Activated naive CD8-positive, alpha-beta T cell treated with anti-CD3 and anti-CD28 coated beads, Interleukin-2, amount 10 ng/mL, durations not matched to agents 7 days and 5 days (primary cell): ENCODE data around the gene ADAM22. TPM values are rescaled to one million over a fixed set of nuclear protein-coding genes. Genes with fewer than 3 reads are reported as not detected.
"Not testable (repeated sequence)": the region's sequence is repeated elsewhere in the genome, so short reads cannot be mapped to it uniquely, and the experiment has no call there.

ENCODE experiments used
- ATAC-seq: fragments of 150-1000 bp; cut with Tn5 transposase; one replicate; pipeline ENCODE4 v1.10.0; 2021; ENCODE audit warnings: low read depth, moderate library complexity
- POLR2A ChIA-PET: fragments of 350-600 bp; sonication (Branson Sonifier 250); formaldehyde crosslinking; loops from one replicate; lab custom pipeline; 2021; ENCODE audit warnings: antibody characterized with exemption; lab: Charles Lee
- DNase-seq: peaks from one replicate; pipeline ENCODE4 v3.0.0; 2021
- H3K27ac Mint-ChIP-seq: one replicate; pipeline ENCODE4 v1.8.0; 2022; ENCODE audit warnings: mild to moderate bottlenecking, mixed read lengths
- H3K27me3 Mint-ChIP-seq: one replicate; pipeline ENCODE4 v1.8.0; 2022; ENCODE audit warnings: mild to moderate bottlenecking, moderate library complexity, mixed read lengths
- H3K36me3 Mint-ChIP-seq: one replicate; pipeline ENCODE4 v1.8.0; 2021; ENCODE audit warnings: mild to moderate bottlenecking, mixed read lengths
- H3K4me1 Mint-ChIP-seq: one replicate; pipeline ENCODE4 v1.8.0; 2021; ENCODE audit warnings: mixed read lengths
- H3K4me3 Mint-ChIP-seq: one replicate; pipeline ENCODE4 v1.8.0; 2022; ENCODE audit warnings: mild to moderate bottlenecking, moderate library complexity, mixed read lengths
- H3K9me3 Mint-ChIP-seq: one replicate; pipeline ENCODE4 v1.8.0; 2021; ENCODE audit warnings: mixed read lengths
- total RNA-seq, 2 experiments: library from RNA; stranded (reverse); gene quantifications; one replicate each; pipeline ENCODE4 v1.2.3, GENCODE V29; 2021

ADAM22 gene
- total RNA-seq, 2 experiments from 2014 or later: 4.6 TPM

GRCh38 chr7:87926581-87927461 is 7.2 kb upstream of the ADAM22 start:
- H3K9me3 Mint-ChIP-seq: no peaks in the 10 kb centered on the region
- ATAC-seq: no peak
- no peak for DNase-seq
- POLR2A ChIA-PET: interaction anchor here (0.7 kb wide), 1 partner anchor 8 kb away, joined by 3 read pairs; no protein-coding TSS in a partner anchor
- H3K4me1 Mint-ChIP-seq: no peaks in the 10 kb centered on the region
- H3K27me3 Mint-ChIP-seq: peaks cover 32% of the 10 kb centered on the region
- no peak overlapping the region for H3K4me3 Mint-ChIP-seq
- no peak overlapping the region for H3K27ac Mint-ChIP-seq
- no peaks in the 10 kb centered on the region for H3K36me3 Mint-ChIP-seq

GRCh38 chr7:87933605-87933952 is 472 bp upstream of the ADAM22 start:
- ATAC-seq (no peak), DNase-seq (no peak)
- Mint-ChIP-seq H3K9me3 (no peaks in the 10 kb centered on the region), H3K27me3 (peaks cover 33% of the 10 kb centered on the region), H3K36me3 (peaks cover 2% of the 10 kb centered on the region), H3K27ac (peak overlapping the region; percentile 77), H3K4me1 (peaks cover 12% of the 10 kb centered on the region), H3K4me3 (peak overlapping the region; percentile 90)
- POLR2A ChIA-PET: interaction anchor here (0.6 to 1.5 kb wide), 7 partner anchors 8 to 781 kb away, joined by 3 to 12 read pairs (median 3); partner anchors contain the start of genes DBF4, DMTF1 and SLC25A40

- Mint-ChIP-seq H3K27ac (no peak overlapping the region), H3K36me3 (peaks cover 2% of the 10 kb centered on the region), H3K4me1 (peaks cover 12% of the 10 kb centered on the region), H3K27me3 (peaks cover 22% of the 10 kb centered on the region), H3K4me3 (peak overlapping the region; percentile 90), H3K9me3 (no peaks in the 10 kb centered on the region)
- DNase-seq: peak; percentile 45
- ATAC-seq: peak; percentile 0
- POLR2A ChIA-PET: interaction anchor here (1.0 to 1.5 kb wide), 4 partner anchors 8 to 783 kb away, joined by 3 to 12 read pairs (median 4); partner anchors contain the start of genes DBF4, DMTF1 and SLC25A40
Observed at GRCh38 chr7:87934699-87935383, 790 bp downstream of the ADAM22 start.

- Mint-ChIP-seq H3K4me1 (peaks cover 12% of the 10 kb centered on the region), H3K27me3 (peaks cover 17% of the 10 kb centered on the region), H3K27ac (no peak overlapping the region), H3K36me3 (peaks cover 2% of the 10 kb centered on the region), H3K4me3 (peak overlapping the region; percentile 90), H3K9me3 (no peaks in the 10 kb centered on the region)
- DNase-seq (no peak), ATAC-seq (no peak)
- POLR2A ChIA-PET: interaction anchor here (1.0 kb wide), 1 partner anchor 8 kb away, joined by 3 read pairs; no protein-coding TSS in a partner anchor
Observed at GRCh38 chr7:87935384-87935706, 1.3 kb downstream of the ADAM22 start.

GRCh38 chr7:87941138-87941537 is 7.1 kb downstream of the ADAM22 start:
- DNase-seq (no peak), ATAC-seq (no peak)
- peaks cover 1% of the 10 kb centered on the region for H3K4me1 Mint-ChIP-seq
- no peak overlapping the region for H3K4me3 Mint-ChIP-seq
- peaks cover 2% of the 10 kb centered on the region for H3K36me3 Mint-ChIP-seq
- POLR2A ChIA-PET: no interaction called here
- no peaks in the 10 kb centered on the region for H3K27me3 Mint-ChIP-seq
- H3K9me3 Mint-ChIP-seq: no peaks in the 10 kb centered on the region
- no peak overlapping the region for H3K27ac Mint-ChIP-seq

- no peaks in the 10 kb centered on the region for H3K27me3 Mint-ChIP-seq
- H3K4me1 Mint-ChIP-seq: no peaks in the 10 kb centered on the region
- no peak for ATAC-seq
- H3K36me3 Mint-ChIP-seq: peaks cover 1% of the 10 kb centered on the region
- no peak for DNase-seq
- POLR2A ChIA-PET: interaction anchor here (0.7 kb wide), 1 partner anchor 105 kb away, joined by 4 read pairs; no protein-coding TSS in a partner anchor
- no peak overlapping the region for H3K27ac Mint-ChIP-seq
- H3K4me3 Mint-ChIP-seq: no peak overlapping the region
- no peaks in the 10 kb centered on the region for H3K9me3 Mint-ChIP-seq
Observed at GRCh38 chr7:87944547-87944946, 10.5 kb downstream of the ADAM22 start.

- H3K27me3 Mint-ChIP-seq, H3K4me3 Mint-ChIP-seq, H3K27ac Mint-ChIP-seq, H3K36me3 Mint-ChIP-seq, ATAC-seq, H3K9me3 Mint-ChIP-seq, DNase-seq, H3K4me1 Mint-ChIP-seq, POLR2A ChIA-PET: not testable (repeated sequence)
Observed at GRCh38 chr7:87945926-87946325, 11.9 kb downstream of the ADAM22 start.

- Mint-ChIP-seq H3K4me3 (no peak overlapping the region), H3K27ac (no peak overlapping the region), H3K36me3 (peaks cover 3% of the 10 kb centered on the region), H3K9me3 (peaks cover under 1% of the 10 kb centered on the region), H3K27me3 (no peaks in the 10 kb centered on the region), H3K4me1 (no peaks in the 10 kb centered on the region)
- DNase-seq (no peak), ATAC-seq (no peak)
- POLR2A ChIA-PET: no interaction called here
Observed at GRCh38 chr7:87948371-87948770, 14.3 kb downstream of the ADAM22 start.

- ATAC-seq: no peak
- H3K27ac Mint-ChIP-seq: no peak overlapping the region
- no peaks in the 10 kb centered on the region for H3K27me3 Mint-ChIP-seq
- no peaks in the 10 kb centered on the region for H3K4me1 Mint-ChIP-seq
- DNase-seq: no peak
- no peaks in the 10 kb centered on the region for H3K36me3 Mint-ChIP-seq
- H3K9me3 Mint-ChIP-seq: peaks cover 1% of the 10 kb centered on the region
- no peak overlapping the region for H3K4me3 Mint-ChIP-seq
- POLR2A ChIA-PET: interaction anchor here (1.3 kb wide), 1 partner anchor 9 kb away, joined by 3 read pairs; no protein-coding TSS in a partner anchor
Observed at GRCh38 chr7:87959336-87959735, 25.3 kb downstream of the ADAM22 start.

GRCh38 chr7:87960239-87960638 is 26.2 kb downstream of the ADAM22 start:
- no peak for DNase-seq
- no peaks in the 10 kb centered on the region for H3K27me3 Mint-ChIP-seq

GRCh38 chr7:87961754-87962153 is 27.7 kb downstream of the ADAM22 start:
- H3K9me3 Mint-ChIP-seq: peaks cover 6% of the 10 kb centered on the region
- H3K4me1 Mint-ChIP-seq: no peaks in the 10 kb centered on the region
- H3K4me3 Mint-ChIP-seq: no peak overlapping the region
- no peaks in the 10 kb centered on the region for H3K27me3 Mint-ChIP-seq
- no peak for DNase-seq
- H3K36me3 Mint-ChIP-seq: peaks cover 3% of the 10 kb centered on the region
- no peak overlapping the region for H3K27ac Mint-ChIP-seq
- POLR2A ChIA-PET: no interaction called here
- ATAC-seq: no peak

More at GRCh38 chr7:87960239-87960638, 26.2 kb downstream of the ADAM22 start:
- H3K27ac Mint-ChIP-seq: no peak overlapping the region
- H3K4me3 Mint-ChIP-seq: no peak overlapping the region
- no peaks in the 10 kb centered on the region for H3K36me3 Mint-ChIP-seq
- ATAC-seq: no peak
- POLR2A ChIA-PET: no interaction called here
- no peaks in the 10 kb centered on the region for H3K4me1 Mint-ChIP-seq
- peaks cover 1% of the 10 kb centered on the region for H3K9me3 Mint-ChIP-seq

GRCh38 chr7:87966271-87966670 is 32.2 kb downstream of the ADAM22 start:
- POLR2A ChIA-PET: no interaction called here
- no peak overlapping the region for H3K4me3 Mint-ChIP-seq
- H3K36me3 Mint-ChIP-seq: peaks cover 3% of the 10 kb centered on the region
- peaks cover 6% of the 10 kb centered on the region for H3K9me3 Mint-ChIP-seq
- no peaks in the 10 kb centered on the region for H3K4me1 Mint-ChIP-seq
- no peak overlapping the region for H3K27ac Mint-ChIP-seq
- DNase-seq: no peak
- H3K27me3 Mint-ChIP-seq: no peaks in the 10 kb centered on the region
- no peak for ATAC-seq

GRCh38 chr7:87968021-87968420 is 34.0 kb downstream of the ADAM22 start:
- POLR2A ChIA-PET: interaction anchor here (0.9 kb wide), 1 partner anchor 9 kb away, joined by 3 read pairs; no protein-coding TSS in a partner anchor
- Mint-ChIP-seq H3K4me3 (no peak overlapping the region), H3K9me3 (peaks cover 8% of the 10 kb centered on the region), H3K36me3 (peaks cover 5% of the 10 kb centered on the region), H3K27me3 (no peaks in the 10 kb centered on the region), H3K27ac (no peak overlapping the region), H3K4me1 (no peaks in the 10 kb centered on the region)
- DNase-seq: no peak
- no peak for ATAC-seq
